GM21526 (cell line): ENCODE measurements around the gene GSS.

Experiments used
- ATAC-seq: cut with Tn5 transposase; IDR thresholded peaks from one replicate; pipeline ENCODE4 v1.9.1; 2021; ENCODE audit warnings: moderate library complexity; ENCODE audit not compliant: unreplicated experiment, low FRiP score

Gene GSS

GRCh38 chr20:34994509-34995131 lies 39.0 kb upstream of the GSS start:
- no peak for ATAC-seq

GRCh38 chr20:34993941-34994508 lies 38.4 kb upstream of the GSS start:
- ATAC-seq: no peak

GRCh38 chr20:34992751-34993417 lies 37.3 kb upstream of the GSS start:
- no peak for ATAC-seq

- no peak for ATAC-seq
These were observed 35.1 kb upstream of the GSS start for GRCh38 chr20:34990661-34991214.

- ATAC-seq: no peak
These were observed 34.6 kb upstream of the GSS start for GRCh38 chr20:34990231-34990630.

GRCh38 chr20:34989670-34990069 lies 34.1 kb upstream of the GSS start:
- no peak for ATAC-seq

- ATAC-seq: no peak
These were observed 33.5 kb upstream of the GSS start for GRCh38 chr20:34989118-34989517.

GRCh38 chr20:34988191-34988540 lies 32.6 kb upstream of the GSS start:
- no peak for ATAC-seq

- ATAC-seq: no peak
These were observed 31.9 kb upstream of the GSS start for GRCh38 chr20:34987288-34988190.

GRCh38 chr20:34986311-34987287 lies 31.0 kb upstream of the GSS start:
- ATAC-seq: no peak

- no peak for ATAC-seq
These were observed 30.1 kb upstream of the GSS start for GRCh38 chr20:34985461-34986310.

- no peak for ATAC-seq
These were observed 29.2 kb upstream of the GSS start for GRCh38 chr20:34984756-34985261.

- no peak for ATAC-seq
These were observed 28.6 kb upstream of the GSS start for GRCh38 chr20:34983995-34984735.

- ATAC-seq: no peak
These were observed 27.6 kb upstream of the GSS start for GRCh38 chr20:34983089-34983820.

GRCh38 chr20:34982270-34983088 lies 26.9 kb upstream of the GSS start:
- no peak for ATAC-seq

- ATAC-seq: no peak
These were observed 25.1 kb upstream of the GSS start for GRCh38 chr20:34980543-34981233.
